H1 (cell line): Measurements from ENCODE around the gene PLD3. TPM values are rescaled to one million over a fixed set of nuclear protein-coding genes. Genes with fewer than 3 reads are reported as not detected.

ENCODE experiments used
- BACH1 ChIP-seq: IDR thresholded peaks from 2 replicates; pipeline ENCODE4 v1.6.1; 2012; ENCODE audit warnings: low read length, improper control_type of control experiment
- CBX5 ChIP-seq: fragments of 300-800, 300-1000 bp; sonication (generic); IDR thresholded peaks from 2 replicates; pipeline ENCODE4 v1.7.1; 2016; ENCODE audit warnings: antibody characterized with exemption, low read length, low read depth
- CEBPB ChIP-seq: IDR thresholded peaks from 2 replicates; pipeline ENCODE4 v1.6.1; 2012; ENCODE audit warnings: low read depth, low read length
- CHD7 ChIP-seq: fragments of 300-600 bp; sonication (generic); IDR thresholded peaks from 2 replicates; pipeline ENCODE4 v1.7.1; 2012; ENCODE audit warnings: low read length, moderate library complexity, mild to moderate bottlenecking, inconsistent platforms; ENCODE audit not compliant: insufficient replicate concordance
- MAX ChIP-seq: IDR thresholded peaks from 2 replicates; pipeline ENCODE4 v1.6.1; 2012; ENCODE audit warnings: inconsistent platforms
- NANOG ChIP-seq: IDR thresholded peaks from 2 replicates; pipeline ENCODE4 v1.6.1; 2011; ENCODE audit warnings: low read length, low read depth, mild to moderate bottlenecking, inconsistent platforms; ENCODE audit not compliant: insufficient read depth, poor library complexity, severe bottlenecking
- RXRA ChIP-seq: IDR thresholded peaks from 2 replicates; pipeline ENCODE4 v1.6.1; 2011; ENCODE audit warnings: low read depth, mild to moderate bottlenecking, low read length, moderate library complexity; ENCODE audit not compliant: insufficient read depth
- SIX5 ChIP-seq: IDR thresholded peaks from 2 replicates; pipeline ENCODE4 v1.6.1; 2011; ENCODE audit warnings: mild to moderate bottlenecking, low read depth, low read length
- SRF ChIP-seq: IDR thresholded peaks from 2 replicates; pipeline ENCODE4 v1.6.1; 2011; ENCODE audit warnings: mild to moderate bottlenecking, low read depth, low read length, moderate library complexity
- TBP ChIP-seq: IDR thresholded peaks from 2 replicates; pipeline ENCODE4 v1.6.1; 2011; ENCODE audit warnings: low read depth, low read length, improper control_type of control experiment
- polyA plus RNA-seq, 7 experiments: library from polyadenylated mRNA; depleted of rRNA in 3 of 7; stranded (reverse) in 5 of 7; unstranded in 2 of 7; fragments of >200 nt in 5 of 7; fragments of 200-250 nt in 2 of 7; gene quantifications; 1 replicate in 5 of 7; 2 replicates in 1 of 7; 4 replicates in 1 of 7; pipeline versions ENCODE4 v1.2.1 to v1.2.3, GENCODE V29; 2011 to 2013; ENCODE audit warnings: missing spikeins in 2 of 7, mixed read lengths in 2 of 7
- total RNA-seq: library from RNA; stranded (reverse); fragmentation: NEBNext Ultra II Directional; extraction: Animal tissue kit (Norgen Biotek cat#: 25700); gene quantifications from 2 replicates; pipeline ENCODE4 v1.2.1, GENCODE V29; 2021

The PLD3 gene
- total and polyA plus RNA-seq, 2 of the 8 experiments (the other 6 are each of a cell fraction or from before 2014, with no cell fraction given), result 180 to 543 TPM

- no peak for TF ChIP-seq CHD7
- TF ChIP-seq TBP, result no peak
- no peak for TF ChIP-seq MAX
- no peak for TF ChIP-seq SIX5
- no peak for TF ChIP-seq CEBPB
- TF ChIP-seq NANOG, result no peak
- TF ChIP-seq RXRA, result no peak
- no peak for TF ChIP-seq CBX5
- TF ChIP-seq BACH1, result no peak
- no peak for TF ChIP-seq SRF
- TF ChIP-seq, all 59 proteins: peak for 0
Measured at GRCh38 chr19:40394816-40395210, 46.3 kb downstream of the PLD3 start (continued).
